GM19351 (cell line): Measurements from ENCODE around the gene ABCB6.

Experiments
- ATAC-seq: cut with Tn5 transposase; IDR thresholded peaks from one replicate; pipeline ENCODE4 v1.9.1; 2021; ENCODE audit warnings: mild to moderate bottlenecking, moderate library complexity; ENCODE audit not compliant: unreplicated experiment

The ABCB6 gene

DNA sequence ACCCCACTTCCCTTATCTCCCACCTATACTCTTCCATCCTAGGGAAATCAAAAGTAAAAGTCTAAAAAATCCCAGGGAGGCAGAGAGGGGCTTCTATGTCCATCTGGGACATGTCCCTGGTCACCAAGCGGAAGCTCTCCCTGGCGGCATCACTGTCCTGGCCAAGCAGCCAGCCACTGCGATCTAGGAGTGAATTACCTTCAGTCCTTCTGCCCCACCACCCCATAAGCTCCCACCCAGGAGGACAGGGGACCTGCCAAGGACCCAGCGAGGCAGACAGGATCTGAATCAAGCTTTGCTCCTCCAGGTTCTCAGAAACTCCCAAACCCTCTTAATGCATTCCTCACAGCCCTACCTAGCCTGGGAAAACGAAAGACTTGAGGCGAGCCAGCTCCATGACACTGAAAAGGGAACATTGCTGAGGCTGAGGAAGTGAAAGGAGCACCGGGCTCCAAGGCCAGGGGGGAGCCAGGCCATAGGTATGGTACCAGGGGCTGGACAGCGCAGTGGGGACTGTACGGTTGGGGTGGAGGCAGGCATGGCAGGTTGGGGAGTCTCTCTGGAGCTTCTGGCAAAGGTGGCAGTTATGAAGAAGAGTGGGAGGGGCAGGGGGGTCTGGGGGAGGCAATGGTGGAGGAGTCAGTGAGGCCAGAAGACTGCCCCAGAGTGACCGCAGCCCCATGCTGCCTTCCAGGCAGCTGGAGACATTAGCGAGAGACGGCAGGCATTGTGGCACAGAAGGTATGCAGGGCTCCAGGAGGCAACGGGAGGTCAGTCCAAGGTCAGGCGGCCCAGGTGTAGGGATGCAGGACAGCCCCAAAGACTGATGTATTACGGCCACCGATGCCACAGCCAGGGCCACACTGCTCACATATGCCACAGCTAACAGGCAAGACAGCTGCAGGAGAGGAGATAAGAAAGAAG is 46.3 kb downstream of the ABCB6 start:
- ATAC-seq, result no peak

DNA sequence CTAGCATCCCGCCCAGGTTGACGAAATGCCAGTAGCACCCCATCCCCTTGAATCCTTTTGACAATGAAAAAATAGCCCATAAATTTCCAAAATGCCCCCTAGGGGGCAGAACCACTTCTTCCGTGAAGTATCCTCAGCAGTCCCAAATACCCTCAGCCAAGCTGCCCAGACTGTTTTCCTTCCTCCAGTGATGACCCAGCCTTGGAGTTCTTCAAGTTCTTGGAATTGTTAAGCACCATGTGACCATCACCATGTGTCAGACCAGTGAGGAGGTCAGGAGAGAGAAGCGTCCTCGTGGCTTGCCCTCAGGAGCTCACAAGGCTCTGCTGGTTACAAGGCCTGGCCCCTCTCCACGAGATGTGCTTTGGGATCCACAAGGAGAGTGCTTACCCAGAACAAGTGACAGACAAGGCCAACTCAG is 47.5 kb downstream of the ABCB6 start:
- ATAC-seq, result no peak

DNA sequence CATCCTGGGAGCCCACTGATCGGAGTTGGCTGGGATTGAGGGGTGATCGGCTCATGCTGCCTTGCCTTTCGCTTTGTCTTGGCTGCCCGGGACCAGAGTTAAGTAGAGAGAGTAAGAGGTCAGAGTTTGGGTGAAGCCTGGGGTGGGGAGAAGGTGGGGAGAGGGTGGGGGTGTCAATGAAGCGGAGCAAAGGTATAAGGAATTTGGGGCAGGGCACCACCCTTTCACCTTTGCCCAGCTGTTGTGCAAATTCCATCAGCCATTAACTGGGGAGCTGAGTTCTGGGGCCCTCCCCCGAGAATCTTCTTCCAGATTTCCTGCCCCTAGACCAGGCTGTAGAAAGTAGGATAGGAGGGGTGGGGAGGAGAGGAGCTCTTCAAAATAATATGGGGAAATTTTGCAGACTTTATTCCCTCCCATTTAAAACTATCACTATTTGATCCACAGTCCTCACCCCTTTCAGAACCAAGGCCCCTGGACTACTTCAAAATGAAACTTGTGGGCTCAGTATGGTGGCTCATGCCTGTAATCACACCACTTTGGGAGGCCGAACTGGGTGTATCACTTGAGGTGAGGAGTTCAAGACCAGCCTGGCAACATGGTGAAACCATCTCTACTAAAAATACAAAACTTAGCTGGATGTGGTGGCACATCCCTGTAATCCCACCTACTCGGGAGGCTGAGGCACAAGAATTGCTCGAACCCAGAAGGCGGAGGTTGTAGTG is 48.7 kb downstream of the ABCB6 start, which contains the start of gene SLC23A3:
Gene SLC23A3, minus strand, starts transcription at position 100 of the 725 bp plus-strand sequence. Its CDS starts 45 bp downstream, at position 55.
- ATAC-seq, result no peak

DNA sequence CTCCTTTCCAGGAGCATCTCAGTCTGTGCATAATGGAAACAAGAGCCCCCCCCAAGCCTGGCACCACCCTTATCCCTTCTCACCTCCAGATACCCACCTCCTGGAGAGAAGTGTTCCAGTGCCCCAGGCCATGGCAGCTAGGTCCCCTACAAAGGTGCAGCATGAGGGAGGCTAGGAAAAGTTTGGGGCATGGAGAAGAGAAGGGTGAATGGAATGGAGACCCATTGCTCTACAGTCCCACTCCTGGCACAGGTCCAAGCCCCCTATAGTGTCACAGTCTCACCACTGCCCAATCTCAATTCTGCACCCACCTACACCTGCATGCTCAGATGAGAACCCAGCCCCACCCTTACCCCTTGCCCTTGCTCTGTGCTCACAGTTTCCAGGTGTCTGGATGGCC is 49.8 kb downstream of the ABCB6 start:
- no peak for ATAC-seq

DNA sequence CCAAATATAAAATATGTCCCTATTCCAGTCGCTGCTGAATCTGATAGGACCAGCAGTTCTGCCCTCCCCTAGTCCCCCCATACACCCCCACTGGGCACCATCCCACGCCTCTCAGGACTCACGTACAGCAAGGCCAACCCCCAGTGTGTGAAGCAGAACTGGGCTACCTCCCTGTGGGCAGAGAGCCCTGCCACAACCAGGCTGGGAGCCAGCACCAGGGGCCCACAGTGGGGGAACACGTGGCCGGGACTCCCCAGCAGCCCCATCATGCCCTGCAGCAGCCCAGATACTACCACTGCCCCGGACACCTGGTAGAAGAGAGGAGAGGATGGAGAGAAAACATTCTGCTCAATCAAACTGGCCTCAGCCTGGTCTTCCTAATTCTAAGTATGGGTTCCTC is 50.2 kb downstream of the ABCB6 start:
- no peak for ATAC-seq

DNA sequence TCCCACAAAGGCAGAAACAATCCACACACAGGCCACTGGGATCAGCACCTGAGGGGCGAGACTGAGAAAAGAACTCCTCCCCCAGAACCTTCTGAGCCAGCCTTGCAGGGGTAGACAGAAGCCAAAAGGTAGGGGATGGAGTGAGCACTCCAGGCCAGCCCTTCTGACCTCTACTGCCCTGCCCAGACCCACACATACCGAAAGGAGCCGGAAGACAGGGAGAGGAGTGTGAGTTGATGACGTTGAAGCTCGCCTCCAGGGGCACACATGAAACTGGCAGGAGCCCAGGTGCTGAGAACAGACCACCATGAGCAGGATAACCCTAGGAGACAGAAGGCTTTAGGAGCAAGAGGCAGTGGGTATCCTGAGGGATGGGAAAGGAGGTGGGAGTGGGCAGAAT is 50.8 kb downstream of the ABCB6 start:
- no peak for ATAC-seq

DNA sequence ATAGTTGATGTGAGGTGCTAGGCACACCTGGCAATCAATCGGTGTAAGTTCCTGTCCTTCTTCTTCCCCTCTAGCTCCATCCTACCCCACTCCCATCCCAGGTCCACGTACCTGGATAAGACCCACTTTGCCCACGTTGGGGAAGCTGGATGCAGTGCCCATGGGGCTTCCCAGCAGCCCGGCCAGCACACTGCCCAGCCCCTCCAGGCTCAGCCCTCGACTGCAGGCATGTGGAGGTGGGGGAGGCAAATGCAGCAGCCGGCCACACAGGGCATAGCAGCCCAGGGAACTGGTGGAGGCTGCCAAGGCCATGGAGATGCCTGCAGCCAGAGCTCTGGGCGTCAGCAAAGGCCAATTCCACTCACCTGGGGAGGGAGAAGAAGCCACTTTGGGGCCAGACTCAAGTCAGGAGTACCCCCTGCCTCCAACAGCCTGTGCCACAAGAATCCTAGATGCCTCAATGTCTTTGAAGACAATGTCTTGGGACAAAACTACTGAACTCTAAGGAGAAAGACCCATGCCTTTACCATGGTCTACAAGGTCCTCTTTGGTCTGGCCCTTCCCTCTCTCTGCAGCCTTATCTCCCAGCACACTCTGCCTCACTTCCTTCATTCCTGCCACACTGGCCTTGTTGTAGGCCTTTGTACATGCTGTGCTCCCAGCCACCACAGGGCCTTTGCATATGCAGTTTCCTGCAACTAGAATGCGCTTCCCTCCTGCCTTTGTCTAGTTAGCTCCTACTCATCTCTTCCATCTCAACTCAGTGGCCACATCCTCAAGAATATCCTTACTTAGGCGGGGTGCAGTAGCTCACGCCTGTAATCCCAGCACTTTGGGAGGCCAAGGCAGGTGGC is 53.5 kb downstream of the ABCB6 start:
- ATAC-seq, result no peak

DNA sequence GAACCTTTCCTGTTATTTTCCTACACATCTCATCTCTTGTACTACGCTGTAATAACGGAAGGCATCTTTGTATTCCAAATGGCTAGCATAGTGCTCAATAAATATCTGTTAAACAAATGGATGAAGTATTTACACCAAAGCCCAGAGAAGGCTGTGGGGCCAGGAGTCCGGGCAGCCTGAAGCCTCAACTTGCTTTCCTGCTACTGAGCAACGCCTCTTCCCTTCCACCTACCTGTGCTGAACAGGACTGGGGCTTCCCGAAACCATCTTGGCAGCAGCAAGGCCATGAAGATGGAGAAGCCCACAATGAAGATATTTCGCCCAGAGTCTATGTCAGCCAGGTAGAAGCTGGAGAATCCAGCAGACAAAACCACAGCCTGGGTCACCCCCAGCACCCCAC is 55.6 kb downstream of the ABCB6 start:
- ATAC-seq, result no peak

DNA sequence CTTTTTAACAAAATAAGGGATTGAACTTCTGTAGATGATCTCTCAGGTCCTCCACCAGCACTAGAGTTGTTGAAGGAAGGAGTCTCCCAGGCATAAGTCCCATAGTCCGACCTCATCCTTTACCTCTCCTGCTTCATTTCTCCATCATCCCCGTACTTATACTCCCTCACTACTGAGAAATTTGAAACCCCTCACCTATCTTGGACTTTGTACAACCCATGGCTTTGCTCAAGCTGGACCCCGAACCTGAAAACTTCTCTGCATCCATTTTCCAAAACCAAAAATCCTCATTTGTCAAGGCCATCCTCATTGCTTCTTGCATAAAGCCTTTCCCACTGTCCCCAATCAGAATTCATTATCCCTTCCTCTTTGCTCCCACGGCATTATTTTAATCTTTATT is 57.7 kb downstream of the ABCB6 start:
- ATAC-seq, result no peak

DNA sequence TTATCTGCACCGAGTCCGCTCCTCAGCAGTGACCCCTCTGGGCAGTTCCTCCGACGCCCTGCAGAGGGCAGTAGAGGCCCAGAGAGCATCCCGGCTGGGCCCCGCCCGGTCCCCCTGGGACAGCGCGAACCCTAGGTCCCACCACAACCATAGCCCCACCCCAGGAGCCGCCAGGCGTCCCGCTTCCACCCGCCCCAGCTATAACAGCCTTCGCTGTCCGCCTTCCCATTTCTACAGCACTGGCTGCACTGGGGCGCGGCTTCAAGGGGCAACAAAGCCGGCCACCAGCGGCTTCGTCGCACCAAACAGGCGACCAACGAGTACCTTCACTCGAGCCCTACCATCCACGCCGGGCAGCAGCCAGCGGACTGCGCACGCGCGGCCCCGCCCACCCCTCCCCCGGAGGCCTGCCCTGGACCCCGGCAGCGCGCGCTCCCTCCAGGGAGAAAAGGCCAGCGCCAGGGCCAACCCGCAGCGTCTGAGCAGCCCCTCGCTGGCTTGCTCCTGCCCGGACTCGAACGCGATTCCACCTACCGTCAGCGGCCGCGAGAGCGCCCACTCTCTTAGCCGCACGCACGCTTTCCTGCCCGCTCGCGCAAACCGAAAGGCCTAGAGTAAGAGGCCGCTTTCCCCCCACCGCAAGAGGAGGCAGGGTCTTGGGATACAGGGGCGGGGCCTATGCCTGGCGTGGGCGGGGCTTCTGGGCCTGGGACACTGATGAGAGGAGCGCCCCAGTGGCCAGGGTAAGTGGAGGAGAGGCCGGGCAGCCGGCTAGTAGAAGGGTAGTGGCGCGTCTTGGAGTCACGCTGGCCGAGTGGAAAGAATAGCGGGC is 58.4 kb downstream of the ABCB6 start, which contains the start of gene NHEJ1:
Gene NHEJ1, minus strand, starts transcription at position 630 of the 832 bp plus-strand sequence. CDS start 2,453 bp downstream, outside the sequence.
- peak; percentile 85 for ATAC-seq
